Neural progenitor cell (in vitro differentiated cells): ENCODE results near the gene CHD1.

Experiments used
- EZH2 ChIP-seq: fragments of 200-600 bp; sonication (generic); IDR thresholded peaks from 2 replicates; pipeline ENCODE4 v1.6.1; 2017; ENCODE audit warnings: antibody characterized with exemption, mild to moderate bottlenecking, moderate library complexity
- EZH2phosphoT487 ChIP-seq: fragments of 200-600 bp; sonication (generic); IDR thresholded peaks from 2 replicates; pipeline ENCODE4 v1.6.1; 2017; ENCODE audit warnings: antibody characterized with exemption
- TF ChIP-seq, protein P1 (sequence below): fragments of 200-600 bp; sonication (generic); IDR thresholded peaks from 2 replicates; pipeline ENCODE4 v1.5.1; 2017; ENCODE audit warnings: antibody characterized with exemption, mild to moderate bottlenecking

DNA sequence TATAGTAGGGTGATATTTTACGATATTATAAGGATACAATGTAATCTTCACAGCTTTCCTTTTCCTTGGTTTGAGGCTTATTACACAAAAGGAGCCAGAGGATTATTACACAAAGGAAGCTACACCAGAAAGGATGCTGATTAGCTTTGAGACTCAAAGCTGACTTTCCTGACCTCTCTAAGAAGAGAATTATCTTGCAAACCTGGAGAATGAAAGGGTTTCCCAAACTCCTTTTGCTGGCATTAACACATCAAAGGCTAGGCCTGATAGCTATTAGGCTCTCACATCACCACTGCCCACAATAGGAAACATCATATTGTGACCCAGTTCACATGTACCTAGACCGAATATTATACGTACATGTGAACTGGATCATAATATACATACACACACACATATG is 34.2 kb upstream of the CHD1 start:
- TF ChIP-seq, protein P1, sequence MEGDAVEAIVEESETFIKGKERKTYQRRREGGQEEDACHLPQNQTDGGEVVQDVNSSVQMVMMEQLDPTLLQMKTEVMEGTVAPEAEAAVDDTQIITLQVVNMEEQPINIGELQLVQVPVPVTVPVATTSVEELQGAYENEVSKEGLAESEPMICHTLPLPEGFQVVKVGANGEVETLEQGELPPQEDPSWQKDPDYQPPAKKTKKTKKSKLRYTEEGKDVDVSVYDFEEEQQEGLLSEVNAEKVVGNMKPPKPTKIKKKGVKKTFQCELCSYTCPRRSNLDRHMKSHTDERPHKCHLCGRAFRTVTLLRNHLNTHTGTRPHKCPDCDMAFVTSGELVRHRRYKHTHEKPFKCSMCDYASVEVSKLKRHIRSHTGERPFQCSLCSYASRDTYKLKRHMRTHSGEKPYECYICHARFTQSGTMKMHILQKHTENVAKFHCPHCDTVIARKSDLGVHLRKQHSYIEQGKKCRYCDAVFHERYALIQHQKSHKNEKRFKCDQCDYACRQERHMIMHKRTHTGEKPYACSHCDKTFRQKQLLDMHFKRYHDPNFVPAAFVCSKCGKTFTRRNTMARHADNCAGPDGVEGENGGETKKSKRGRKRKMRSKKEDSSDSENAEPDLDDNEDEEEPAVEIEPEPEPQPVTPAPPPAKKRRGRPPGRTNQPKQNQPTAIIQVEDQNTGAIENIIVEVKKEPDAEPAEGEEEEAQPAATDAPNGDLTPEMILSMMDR = no peak
- TF ChIP-seq EZH2phosphoT487 (peak; percentile 52), EZH2 (no peak)
